ENCODE results near the gene DENND1A.

DNA sequence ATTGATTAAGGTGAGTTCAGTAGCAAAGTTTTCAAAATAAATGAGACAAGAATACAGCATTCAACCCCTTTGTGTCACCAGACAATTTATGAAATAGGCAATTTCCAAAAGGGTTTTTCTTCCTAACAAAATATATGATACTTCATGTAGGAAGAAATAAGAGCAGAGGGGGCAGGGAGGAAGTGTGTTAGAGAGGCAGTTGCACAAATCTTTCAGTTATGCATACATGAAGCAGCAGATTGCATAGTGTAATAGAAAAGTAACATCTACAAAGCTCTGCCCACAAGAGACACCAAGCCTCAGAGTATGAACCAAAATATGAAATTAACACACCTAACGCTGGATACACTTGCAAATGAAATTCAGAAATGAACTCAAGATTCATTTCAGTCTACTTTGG is 157.0 kb downstream of the DENND1A start:
- TF ChIP-seq, protein P1, sequence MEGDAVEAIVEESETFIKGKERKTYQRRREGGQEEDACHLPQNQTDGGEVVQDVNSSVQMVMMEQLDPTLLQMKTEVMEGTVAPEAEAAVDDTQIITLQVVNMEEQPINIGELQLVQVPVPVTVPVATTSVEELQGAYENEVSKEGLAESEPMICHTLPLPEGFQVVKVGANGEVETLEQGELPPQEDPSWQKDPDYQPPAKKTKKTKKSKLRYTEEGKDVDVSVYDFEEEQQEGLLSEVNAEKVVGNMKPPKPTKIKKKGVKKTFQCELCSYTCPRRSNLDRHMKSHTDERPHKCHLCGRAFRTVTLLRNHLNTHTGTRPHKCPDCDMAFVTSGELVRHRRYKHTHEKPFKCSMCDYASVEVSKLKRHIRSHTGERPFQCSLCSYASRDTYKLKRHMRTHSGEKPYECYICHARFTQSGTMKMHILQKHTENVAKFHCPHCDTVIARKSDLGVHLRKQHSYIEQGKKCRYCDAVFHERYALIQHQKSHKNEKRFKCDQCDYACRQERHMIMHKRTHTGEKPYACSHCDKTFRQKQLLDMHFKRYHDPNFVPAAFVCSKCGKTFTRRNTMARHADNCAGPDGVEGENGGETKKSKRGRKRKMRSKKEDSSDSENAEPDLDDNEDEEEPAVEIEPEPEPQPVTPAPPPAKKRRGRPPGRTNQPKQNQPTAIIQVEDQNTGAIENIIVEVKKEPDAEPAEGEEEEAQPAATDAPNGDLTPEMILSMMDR (IDR thresholded peaks at IDR 0.05) = no peak
- TF ChIP-seq POLR2A (IDR thresholded peaks at IDR 0.05) = no peak
